ENCODE results near the gene MT4.

MT4 gene

GRCh38 chr16:56603589-56603988, 38.7 kb downstream of the MT4 start:
- no peak for DNase-seq (ENCODE audit: low spot score)

- DNase-seq (ENCODE audit: low spot score) = no peak
These were observed 40.1 kb downstream of the MT4 start for GRCh38 chr16:56604966-56605365.

GRCh38 chr16:56605475-56605874, 40.6 kb downstream of the MT4 start:
- DNase-seq (ENCODE audit: low spot score) = no peak

GRCh38 chr16:56606071-56606475, 41.2 kb downstream of the MT4 start:
- no peak for DNase-seq (ENCODE audit: low spot score)

GRCh38 chr16:56606476-56607108, 41.7 kb downstream of the MT4 start:
- no peak for DNase-seq (ENCODE audit: low spot score)

GRCh38 chr16:56607109-56607618, 42.3 kb downstream of the MT4 start:
- no peak for DNase-seq (ENCODE audit: low spot score)

- no peak for DNase-seq (ENCODE audit: low spot score)
These were observed 42.8 kb downstream of the MT4 start for GRCh38 chr16:56607675-56608042.

GRCh38 chr16:56608043-56608875, 43.4 kb downstream of the MT4 start, which contains the start of gene MT2A:
TSS of gene MT2A (plus strand) at chr16:56608584. CDS start at chr16:56608656, 72 bp downstream.
- DNase-seq (ENCODE audit: low spot score) = peak; percentile 93

GRCh38 chr16:56608876-56609462, 44.1 kb downstream of the MT4 start:
- no peak for DNase-seq (ENCODE audit: low spot score)

- DNase-seq (ENCODE audit: low spot score) = no peak
These were observed 44.6 kb downstream of the MT4 start for GRCh38 chr16:56609463-56609921.

- no peak for DNase-seq (ENCODE audit: low spot score)
These were observed 45.2 kb downstream of the MT4 start for GRCh38 chr16:56610017-56610608.

GRCh38 chr16:56610609-56611111, 45.8 kb downstream of the MT4 start:
- no peak for DNase-seq (ENCODE audit: low spot score)

GRCh38 chr16:56611281-56611833, 46.5 kb downstream of the MT4 start:
- no peak for DNase-seq (ENCODE audit: low spot score)

GRCh38 chr16:56613706-56614105, 48.8 kb downstream of the MT4 start:
- no peak for DNase-seq (ENCODE audit: low spot score)

GRCh38 chr16:56614549-56614991, 49.7 kb downstream of the MT4 start:
- no peak for DNase-seq (ENCODE audit: low spot score)

GRCh38 chr16:56615353-56615752, 50.5 kb downstream of the MT4 start:
- no peak for DNase-seq (ENCODE audit: low spot score)

GRCh38 chr16:56616608-56617211, 51.8 kb downstream of the MT4 start:
- no peak for DNase-seq (ENCODE audit: low spot score)

GRCh38 chr16:56617212-56618085, 52.6 kb downstream of the MT4 start:
- no peak for DNase-seq (ENCODE audit: low spot score)

GRCh38 chr16:56618138-56618537, 53.3 kb downstream of the MT4 start:
- DNase-seq (ENCODE audit: low spot score) = no peak

Measured in putamen (tissue), 1 donor.